A549 (cell line): Measurements from ENCODE around the gene RAB12. TPM values are rescaled to one million over a fixed set of nuclear protein-coding genes. Genes with fewer than 3 reads are reported as not detected.

ENCODE experiments used
- ATAC-seq, 2 experiments: fragments of 200-7000 bp in 1 of 2; fragments of >200 bp in 1 of 2; cut with Nextera tagmentation in 1 of 2; cut with Tn5 transposase in 1 of 2; 3 replicates each; pipeline versions ENCODE4 v1.8.0 to v1.9.1; 2018 to 2020; ENCODE audit warnings: mild to moderate bottlenecking in 1 of 2, moderate library complexity in 1 of 2
- CTCF ChIA-PET: fragments of 300-600 bp; sonication (Branson Sonifier 250); formaldehyde crosslinking; extraction: SDS; loops from one replicate; lab custom pipeline; 2021; ENCODE audit warnings: antibody characterized with exemption, inconsistent platforms; lab: Yijun Ruan, JAX
- POLR2A ChIA-PET: fragments of 350-600 bp; formaldehyde crosslinking; extraction: SDS; loops from one replicate; lab custom pipeline; 2021; ENCODE audit warnings: antibody characterized with exemption, inconsistent platforms; lab: Yijun Ruan, JAX
- DNase-seq, 2 experiments: peaks; one replicate each; pipeline versions ENCODE4 v3.0.0 to v3.0.0-alpha.2; 2011 to 2016; ENCODE audit warnings: low read depth in 1 of 2, low spot score in 1 of 2
- FAIRE-seq: peaks from 2 replicates; lab custom pipeline; 2011; peaks lifted over from hg19 to GRCh38; lab: Jason Lieb, UNC
- H3K27ac ChIP-seq, 2 experiments: fragments of >200 bp; sonication (Bioruptor Twin); formaldehyde crosslinking; 3 replicates each; pipeline ENCODE4 v1.5.1; 2016 to 2017
- H3K4me1 ChIP-seq: fragments of >200 bp; sonication (Bioruptor Twin); formaldehyde crosslinking; 3 replicates; pipeline ENCODE4 v1.6.1; 2016
- H3K4me2 ChIP-seq: fragments of >200 bp; sonication (Bioruptor Twin); formaldehyde crosslinking; 3 replicates; pipeline ENCODE4 v1.6.1; 2016
- H3K4me3 ChIP-seq: fragments of >200 bp; sonication (Bioruptor Twin); formaldehyde crosslinking; 3 replicates; pipeline ENCODE4 v1.5.1; 2016
- H3K9me3 ChIP-seq: fragments of >200 bp; sonication (Bioruptor Twin); formaldehyde crosslinking; 3 replicates; pipeline ENCODE4 v1.6.1; 2016
- ATOH8 ChIP-seq: fragments of 250-450 bp; sonication (Bioruptor Pico); IDR thresholded peaks from 2 replicates; pipeline ENCODE4 v1.5.0; 2020; ENCODE audit warnings: low read depth, mild to moderate bottlenecking, moderate library complexity
- CBX2 ChIP-seq: fragments of 200-600 bp; sonication (generic); IDR thresholded peaks from 2 replicates; pipeline ENCODE4 v1.6.1; 2016; ENCODE audit warnings: low read depth, mild to moderate bottlenecking, borderline replicate concordance
- CBX8 ChIP-seq: fragments of 200-600 bp; sonication (generic); IDR thresholded peaks from 2 replicates; pipeline ENCODE4 v1.6.1; 2016
- CHD4 ChIP-seq: fragments of 200-600 bp; sonication (generic); IDR thresholded peaks from 2 replicates; pipeline ENCODE4 v1.6.1; 2016; ENCODE audit warnings: antibody characterized with exemption, mild to moderate bottlenecking, borderline replicate concordance
- FOSB ChIP-seq: fragments of 250-450 bp; sonication (Bioruptor Pico); IDR thresholded peaks from 2 replicates; pipeline ENCODE4 v1.5.0; 2020; ENCODE audit warnings: mild to moderate bottlenecking, moderate library complexity
- FOSL2 ChIP-seq, 2 experiments: fragments of 450-650 bp in 1 of 2; fragments of >200 bp in 1 of 2; sonication (Bioruptor Twin) in 1 of 2; formaldehyde crosslinking; IDR thresholded peaks; 2 replicates each; pipeline versions ENCODE4 v1.5.0 to v1.6.1; 2016 to 2020; ENCODE audit warnings: mild to moderate bottlenecking in 1 of 2, moderate library complexity in 1 of 2
- HOXB5 ChIP-seq: fragments of 250-450 bp; sonication (Bioruptor Pico); IDR thresholded peaks from 2 replicates; pipeline ENCODE4 v1.5.0; 2020; ENCODE audit warnings: mild to moderate bottlenecking, moderate library complexity
- KDM1A ChIP-seq: fragments of 200-600 bp; sonication (generic); IDR thresholded peaks from 2 replicates; pipeline ENCODE4 v1.6.1; 2016; ENCODE audit warnings: low read depth, mild to moderate bottlenecking
- MAFK ChIP-seq: fragments of 450-650 bp; IDR thresholded peaks from 2 replicates; pipeline ENCODE4 v1.6.1; 2014; ENCODE audit not compliant: partially characterized antibody
- NPAS2 ChIP-seq: fragments of 250-450 bp; sonication (Bioruptor Pico); IDR thresholded peaks from 2 replicates; pipeline ENCODE4 v1.8.0; 2022; ENCODE audit warnings: mild to moderate bottlenecking, moderate library complexity, borderline replicate concordance
- PHF8 ChIP-seq: fragments of 200-600 bp; sonication (generic); IDR thresholded peaks from 2 replicates; pipeline ENCODE4 v1.6.1; 2016; ENCODE audit warnings: low read depth, mild to moderate bottlenecking, antibody characterized with exemption, moderate library complexity, borderline replicate concordance
- POLR2AphosphoS2 ChIP-seq: conservative IDR thresholded peaks from 2 replicates; pipeline ENCODE4 v1.6.1; 2012; ENCODE audit warnings: low read length, improper control_type of control experiment, inconsistent platforms
- RARB ChIP-seq: fragments of 250-450 bp; sonication (Bioruptor Pico); IDR thresholded peaks from 2 replicates; pipeline ENCODE4 v1.8.0; 2021; ENCODE audit warnings: mild to moderate bottlenecking, moderate library complexity
- REST ChIP-seq: fragments of 200-600 bp; sonication (generic); IDR thresholded peaks from 2 replicates; pipeline ENCODE4 v1.6.1; 2016; ENCODE audit warnings: antibody characterized with exemption, mild to moderate bottlenecking, moderate library complexity
- RFX5 ChIP-seq: fragments of 450-650 bp; IDR thresholded peaks from 2 replicates; pipeline ENCODE4 v1.7.1; 2014; ENCODE audit warnings: antibody characterized with exemption, mild to moderate bottlenecking, moderate library complexity
- USF2 ChIP-seq: fragments of 450-650 bp; IDR thresholded peaks from 2 replicates; pipeline ENCODE4 v1.6.1; 2014; ENCODE audit warnings: antibody characterized with exemption
- ZFP36 ChIP-seq: fragments of 450-650 bp; IDR thresholded peaks from 2 replicates; pipeline ENCODE4 v1.6.1; 2014; ENCODE audit warnings: borderline replicate concordance; ENCODE audit not compliant: partially characterized antibody
- ZNF302 ChIP-seq: fragments of 250-450 bp; sonication (Bioruptor Pico); IDR thresholded peaks from 2 replicates; pipeline ENCODE4 v1.9.0; 2021; ENCODE audit warnings: inconsistent platforms, mild to moderate bottlenecking, moderate library complexity
- ZSCAN20 ChIP-seq: fragments of 250-450 bp; sonication (Bioruptor Pico); IDR thresholded peaks from 2 replicates; pipeline ENCODE4 v1.8.0; 2022; ENCODE audit warnings: mild to moderate bottlenecking, moderate library complexity
- WGBS: methylation state at CpG from one replicate; pipeline ENCODE4 v1.1.6; 2017; ENCODE audit errors: missing lambda C conversion rate; 5-methylcytosine and 5-hydroxymethylcytosine counted together
- polyA plus RNA-seq, 4 experiments: library from polyadenylated mRNA; depleted of rRNA in 3 of 4; stranded (reverse); fragments of >200 nt; fragmentation: RNase III in 1 of 4; extraction: RNeasy Plus Mini Kit Qiagen cat#74134 plus additional on column Dnase treatment in 1 of 4; gene quantifications; 2 replicates in 3 of 4; 3 replicates in 1 of 4; pipeline ENCODE4 v1.2.3, GENCODE V29; 2011 to 2017
- TF ChIP-seq, protein P1 (sequence below): IDR thresholded peaks from 2 replicates; pipeline ENCODE4 v1.6.1; 2012
- TF ChIP-seq, protein P2 (sequence below): fragments of >200 bp; sonication (Bioruptor Twin); formaldehyde crosslinking; IDR thresholded peaks from 3 replicates; pipeline ENCODE4 v1.6.1; 2016

Gene RAB12
- polyA plus RNA-seq, 2 of the 4 experiments (the other 2 are of a cell fraction), result 23.4 to 31.3 TPM

DNA sequence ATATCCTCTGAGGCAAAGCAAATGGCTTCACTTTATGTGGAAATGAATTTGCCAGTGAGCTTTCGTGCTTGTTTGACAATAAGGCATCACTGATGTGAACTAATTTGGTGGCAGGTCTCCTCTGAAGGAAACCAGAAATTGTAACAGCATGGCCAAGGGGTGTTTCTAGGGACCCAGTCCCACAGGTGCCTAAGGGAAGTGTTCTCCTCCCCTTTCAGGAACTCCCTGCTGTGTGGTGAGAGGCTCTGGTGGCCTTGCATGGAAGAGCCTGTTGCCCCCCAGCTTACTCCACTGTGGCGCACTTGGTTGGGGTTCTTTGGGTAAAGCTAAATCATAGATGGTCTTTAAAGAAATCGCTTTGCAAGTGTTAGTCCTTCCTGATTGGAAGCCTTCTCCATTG is 20.4 kb downstream of the RAB12 start:
- FAIRE-seq, result no peak
- Histone ChIP-seq H3K4me2 (no peak overlapping the region), H3K9me3 (no peaks in the 10 kb centered on the region), H3K4me1 (no peaks in the 10 kb centered on the region), H3K4me3 (no peak overlapping the region), H3K27ac (no peak overlapping the region)
- 100% methylated on average over 2 of the region's 3 CpGs for WGBS
- DNase-seq, result no peak
- TF ChIP-seq KDM1A (no peak), HOXB5 (no peak), USF2 (no peak), FOSL2 (IDR thresholded peaks at IDR 0.05) (no peak), FOSL2 (CRISPR knock-in tag; IDR thresholded peaks at IDR 0.05) (no peak), CBX8 (no peak)
- POLR2A ChIA-PET, result no interaction called here
- ATAC-seq, result no peak
- CTCF ChIA-PET, result interaction anchor here (0.8 kb wide), 1 partner anchor 14 kb away, joined by 3 read pairs; no protein-coding TSS in a partner anchor

- Histone ChIP-seq H3K27ac (no peak overlapping the region), H3K4me3 (no peak overlapping the region), H3K9me3 (no peaks in the 10 kb centered on the region), H3K4me1 (no peaks in the 10 kb centered on the region), H3K4me2 (no peak overlapping the region)
- FAIRE-seq (no peak), ATAC-seq (no peak), DNase-seq (no peak)
- 94% methylated on average over 2 of the region's 2 CpGs for WGBS
- CTCF ChIA-PET, result interaction anchor here (0.8 kb wide), 1 partner anchor 15 kb away, joined by 3 read pairs; no protein-coding TSS in a partner anchor
- no peak for TF ChIP-seq FOSL2 (IDR thresholded peaks at IDR 0.05)
- TF ChIP-seq FOSL2 (CRISPR knock-in tag; IDR thresholded peaks at IDR 0.05), result no peak
- TF ChIP-seq CHD4, result no peak
- no peak for TF ChIP-seq ZNF302 (CRISPR knock-in tag)
- TF ChIP-seq, protein P1, sequence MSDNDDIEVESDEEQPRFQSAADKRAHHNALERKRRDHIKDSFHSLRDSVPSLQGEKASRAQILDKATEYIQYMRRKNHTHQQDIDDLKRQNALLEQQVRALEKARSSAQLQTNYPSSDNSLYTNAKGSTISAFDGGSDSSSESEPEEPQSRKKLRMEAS, result no peak
- TF ChIP-seq MAFK, result no peak
- TF ChIP-seq ZFP36, result no peak
- TF ChIP-seq FOSB (CRISPR knock-in tag), result no peak
- no peak for TF ChIP-seq ZSCAN20
- POLR2A ChIA-PET, result no interaction called here
Observed at GRCh38 chr18:8630546-8630945, 21.3 kb downstream of the RAB12 start.

DNA sequence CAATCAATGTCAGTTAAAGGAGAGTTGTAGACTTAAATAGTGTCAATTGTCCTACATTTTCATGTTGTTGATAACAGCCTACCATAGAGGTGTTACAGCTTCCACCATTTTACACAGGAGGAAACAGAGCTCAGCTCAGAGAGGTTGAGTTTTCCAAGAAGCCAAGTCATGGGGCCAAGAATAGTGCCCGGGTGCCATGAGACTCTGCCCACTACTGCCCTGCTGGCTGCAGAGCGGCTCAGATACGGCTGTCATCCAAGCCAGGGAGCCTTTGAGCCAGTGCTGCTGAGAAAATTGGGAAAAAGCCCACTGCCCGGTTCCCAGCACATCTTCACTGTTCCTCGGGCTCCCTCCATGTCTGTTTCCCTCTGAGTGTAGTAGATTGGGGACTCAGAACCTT is 22.0 kb downstream of the RAB12 start:
- H3K4me3 ChIP-seq, result no peak overlapping the region
- H3K9me3 ChIP-seq, result no peaks in the 10 kb centered on the region
- ChIA-PET CTCF (no interaction called here), POLR2A (no interaction called here)
- DNase-seq (no peak), ATAC-seq (no peak), FAIRE-seq (no peak)
- no peak overlapping the region for H3K27ac ChIP-seq
- no peaks in the 10 kb centered on the region for H3K4me1 ChIP-seq
- H3K4me2 ChIP-seq, result no peak overlapping the region
- WGBS, result 94% methylated on average over 5 of the region's 5 CpGs
- TF ChIP-seq RFX5 (no peak), REST (no peak), ZNF302 (CRISPR knock-in tag) (no peak), RARB (CRISPR knock-in tag) (no peak), CBX2 (no peak), POLR2AphosphoS2 (no peak), FOSB (CRISPR knock-in tag) (no peak), PHF8 (no peak), NPAS2 (CRISPR knock-in tag) (no peak), ATOH8 (CRISPR knock-in tag) (no peak)
- TF ChIP-seq, protein P2, sequence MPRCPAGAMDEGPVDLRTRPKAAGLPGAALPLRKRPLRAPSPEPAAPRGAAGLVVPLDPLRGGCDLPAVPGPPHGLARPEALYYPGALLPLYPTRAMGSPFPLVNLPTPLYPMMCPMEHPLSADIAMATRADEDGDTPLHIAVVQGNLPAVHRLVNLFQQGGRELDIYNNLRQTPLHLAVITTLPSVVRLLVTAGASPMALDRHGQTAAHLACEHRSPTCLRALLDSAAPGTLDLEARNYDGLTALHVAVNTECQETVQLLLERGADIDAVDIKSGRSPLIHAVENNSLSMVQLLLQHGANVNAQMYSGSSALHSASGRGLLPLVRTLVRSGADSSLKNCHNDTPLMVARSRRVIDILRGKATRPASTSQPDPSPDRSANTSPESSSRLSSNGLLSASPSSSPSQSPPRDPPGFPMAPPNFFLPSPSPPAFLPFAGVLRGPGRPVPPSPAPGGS, result no peak
